ENCODE results near the gene GDF3. TPM values are rescaled to one million over a fixed set of nuclear protein-coding genes. Genes with fewer than 3 reads are reported as not detected.

Gene GDF3
- total RNA-seq, 1 experiment from 2014 or later: not detected

DNA sequence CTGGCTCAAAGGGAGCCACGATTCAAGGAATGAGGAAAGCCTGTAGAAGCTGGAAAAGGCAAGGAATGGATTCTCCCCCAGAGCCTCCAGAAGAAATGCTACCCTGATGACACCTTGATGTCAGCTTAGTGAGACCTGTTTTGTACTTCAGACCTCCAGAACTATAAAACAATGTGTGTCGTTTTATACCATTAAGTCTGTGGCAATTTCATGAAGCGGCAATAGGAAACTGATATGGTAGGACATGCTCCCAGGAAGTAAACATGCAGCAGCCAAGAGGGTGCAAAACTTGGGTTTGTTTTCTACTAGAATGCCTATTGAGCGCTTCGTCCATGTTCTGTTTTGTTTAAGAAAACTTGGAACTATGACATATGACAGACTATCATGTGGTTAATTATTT is 27.4 kb downstream of the GDF3 start:
- ChIA-PET POLR2A (ENCODE audit: unreplicated experiment) (no interaction called here), CTCF (no interaction called here)
- Histone ChIP-seq H3K9me2 (ENCODE audit: insufficient read depth) (no peaks in the 10 kb centered on the region), H3K9me3 (ENCODE audit: insufficient read depth, low read depth) (no peaks in the 10 kb centered on the region), H3K4me2 (no peak overlapping the region), H3K4me3 (no peak overlapping the region), H3F3A (ENCODE audit: insufficient read depth, low read depth) (no peaks in the 10 kb centered on the region), H3K27ac (no peak overlapping the region), H4K20me1 (ENCODE audit: insufficient read depth) (no peaks in the 10 kb centered on the region), H2AFZ (no peak overlapping the region), H3K36me3 (ENCODE audit: low read depth) (no peaks in the 10 kb centered on the region), H3K4me1 (replicated peaks; ENCODE audit: insufficient read depth) (no peaks in the 10 kb centered on the region), H3K79me2 (ENCODE audit: low read depth) (no peaks in the 10 kb centered on the region), H3K27me3 (ENCODE audit: insufficient read depth, low read depth) (no peaks in the 10 kb centered on the region)
- TF ChIP-seq EZH2 (IDR thresholded peaks at IDR 0.05; ENCODE audit: low read depth): no peak
- TF ChIP-seq, protein P1, sequence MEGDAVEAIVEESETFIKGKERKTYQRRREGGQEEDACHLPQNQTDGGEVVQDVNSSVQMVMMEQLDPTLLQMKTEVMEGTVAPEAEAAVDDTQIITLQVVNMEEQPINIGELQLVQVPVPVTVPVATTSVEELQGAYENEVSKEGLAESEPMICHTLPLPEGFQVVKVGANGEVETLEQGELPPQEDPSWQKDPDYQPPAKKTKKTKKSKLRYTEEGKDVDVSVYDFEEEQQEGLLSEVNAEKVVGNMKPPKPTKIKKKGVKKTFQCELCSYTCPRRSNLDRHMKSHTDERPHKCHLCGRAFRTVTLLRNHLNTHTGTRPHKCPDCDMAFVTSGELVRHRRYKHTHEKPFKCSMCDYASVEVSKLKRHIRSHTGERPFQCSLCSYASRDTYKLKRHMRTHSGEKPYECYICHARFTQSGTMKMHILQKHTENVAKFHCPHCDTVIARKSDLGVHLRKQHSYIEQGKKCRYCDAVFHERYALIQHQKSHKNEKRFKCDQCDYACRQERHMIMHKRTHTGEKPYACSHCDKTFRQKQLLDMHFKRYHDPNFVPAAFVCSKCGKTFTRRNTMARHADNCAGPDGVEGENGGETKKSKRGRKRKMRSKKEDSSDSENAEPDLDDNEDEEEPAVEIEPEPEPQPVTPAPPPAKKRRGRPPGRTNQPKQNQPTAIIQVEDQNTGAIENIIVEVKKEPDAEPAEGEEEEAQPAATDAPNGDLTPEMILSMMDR (conservative IDR thresholded peaks at IDR 0.05): no peak
- intact Hi-C loops (cut with micrococcal nuclease; ENCODE audit: unreplicated experiment): no loop called here
- DNase-seq: no peak
- BruUV-seq (replicated peaks): no TSS peak

DNA sequence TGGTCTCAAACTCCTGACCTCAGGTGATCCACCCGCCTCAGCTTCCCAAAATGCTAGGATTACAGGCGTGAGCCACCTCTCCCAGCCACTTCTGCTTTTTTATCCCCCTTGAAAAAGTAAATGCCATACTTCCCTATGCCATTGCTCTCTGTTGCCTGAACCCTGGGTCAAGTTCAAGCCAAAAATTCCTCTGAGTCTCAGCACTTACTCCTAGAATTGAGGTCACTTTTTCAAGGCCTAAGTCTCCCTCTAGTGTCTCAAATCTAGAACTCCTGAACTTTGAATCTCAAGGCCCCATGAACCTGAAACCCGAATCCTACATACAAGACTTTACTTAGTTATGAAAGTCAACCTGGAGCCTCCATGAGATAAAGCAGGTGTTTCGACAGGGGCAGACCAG is 28.4 kb downstream of the GDF3 start:
- intact Hi-C loops (cut with micrococcal nuclease; ENCODE audit: unreplicated experiment): no loop called here

GRCh38 chr12:7666595-7666994 is 29.0 kb downstream of the GDF3 start:
- no peak overlapping the region for H3K27ac ChIP-seq
- intact Hi-C loops (cut with micrococcal nuclease; ENCODE audit: unreplicated experiment): no loop called here
- ChIA-PET POLR2A (ENCODE audit: unreplicated experiment) (interaction anchor here (0.6 kb wide), 2 partner anchors 317 to 460 kb away, joined by 3 to 8 read pairs; no protein-coding TSS in a partner anchor), CTCF (interaction anchor here (0.5 kb wide), 1 partner anchor 256 kb away, joined by 4 read pairs; no protein-coding TSS in a partner anchor)
- H3K4me3 ChIP-seq: no peak overlapping the region
- no peaks in the 10 kb centered on the region for H3K36me3 ChIP-seq (ENCODE audit: low read depth)
- no peak for DNase-seq
- no peaks in the 10 kb centered on the region for H4K20me1 ChIP-seq (ENCODE audit: insufficient read depth)
- no peaks in the 10 kb centered on the region for H3K9me2 ChIP-seq (ENCODE audit: insufficient read depth)
- H3K9me3 ChIP-seq (ENCODE audit: insufficient read depth, low read depth): no peaks in the 10 kb centered on the region
- no peak for TF ChIP-seq EZH2 (IDR thresholded peaks at IDR 0.05; ENCODE audit: low read depth)
- TF ChIP-seq, protein P1 (conservative IDR thresholded peaks at IDR 0.05): no peak
- no peaks in the 10 kb centered on the region for H3K27me3 ChIP-seq (ENCODE audit: insufficient read depth, low read depth)
- H3K79me2 ChIP-seq (ENCODE audit: low read depth): no peaks in the 10 kb centered on the region
- no peak overlapping the region for H2AFZ ChIP-seq
- BruUV-seq (replicated peaks): no TSS peak
- H3F3A ChIP-seq (ENCODE audit: insufficient read depth, low read depth): no peaks in the 10 kb centered on the region
- no peak overlapping the region for H3K4me2 ChIP-seq
- no peaks in the 10 kb centered on the region for H3K4me1 ChIP-seq (replicated peaks; ENCODE audit: insufficient read depth)

More for the DNA sequence above, 28.4 kb downstream of the GDF3 start:
- Histone ChIP-seq H3K9me2 (ENCODE audit: insufficient read depth) (no peaks in the 10 kb centered on the region), H3K9me3 (ENCODE audit: insufficient read depth, low read depth) (no peaks in the 10 kb centered on the region), H3K4me3 (no peak overlapping the region), H4K20me1 (ENCODE audit: insufficient read depth) (no peaks in the 10 kb centered on the region), H3F3A (ENCODE audit: insufficient read depth, low read depth) (no peaks in the 10 kb centered on the region), H3K27me3 (ENCODE audit: insufficient read depth, low read depth) (no peaks in the 10 kb centered on the region), H3K4me1 (replicated peaks; ENCODE audit: insufficient read depth) (no peaks in the 10 kb centered on the region), H2AFZ (no peak overlapping the region), H3K27ac (no peak overlapping the region), H3K36me3 (ENCODE audit: low read depth) (no peaks in the 10 kb centered on the region), H3K79me2 (ENCODE audit: low read depth) (no peaks in the 10 kb centered on the region), H3K4me2 (no peak overlapping the region)
- BruUV-seq (replicated peaks): no TSS peak
- TF ChIP-seq, protein P1 (conservative IDR thresholded peaks at IDR 0.05): peak; percentile 60
- TF ChIP-seq EZH2 (IDR thresholded peaks at IDR 0.05; ENCODE audit: low read depth): no peak
- peak in 1 of 2 experiments; percentile 39 for DNase-seq
- CTCF ChIA-PET: interaction anchor here (0.5 to 0.7 kb wide), 2 partner anchors 257 to 295 kb away, joined by 4 read pairs; no protein-coding TSS in a partner anchor
- POLR2A ChIA-PET (ENCODE audit: unreplicated experiment): interaction anchor here (0.6 kb wide), 1 partner anchor 317 kb away, joined by 3 read pairs; no protein-coding TSS in a partner anchor

Data from PC-9 (cell line).